ENCODE measurements around the gene PKN2.

The PKN2 gene

GRCh38 chr1:88683541-88684481 is at the start of gene PKN2:
Gene PKN2, plus strand, starts transcription at chr1:88684273. Its CDS starts 308 bp downstream, at chr1:88684581.
- peak; percentile 94 to 96 for DNase-seq

- DNase-seq: no peak
Measured at GRCh38 chr1:88634538-88634937, 49.5 kb upstream of the PKN2 start.

GRCh38 chr1:88640060-88640459 is 44.0 kb upstream of the PKN2 start:
- DNase-seq: no peak

GRCh38 chr1:88645886-88646285 is 38.2 kb upstream of the PKN2 start:
- DNase-seq: no peak

- DNase-seq: no peak
Measured at GRCh38 chr1:88646476-88647248, 37.4 kb upstream of the PKN2 start.

GRCh38 chr1:88647249-88647645 is 36.8 kb upstream of the PKN2 start:
- no peak for DNase-seq

- DNase-seq: no peak
Measured at GRCh38 chr1:88647749-88648415, 36.2 kb upstream of the PKN2 start.

- no peak for DNase-seq
Measured at GRCh38 chr1:88648706-88649105, 35.4 kb upstream of the PKN2 start.

GRCh38 chr1:88649932-88650331 is 34.1 kb upstream of the PKN2 start:
- DNase-seq: no peak

GRCh38 chr1:88650676-88651418 is 33.2 kb upstream of the PKN2 start:
- DNase-seq: no peak

- DNase-seq: no peak
Measured at GRCh38 chr1:88655140-88655539, 28.9 kb upstream of the PKN2 start.

- DNase-seq: no peak
Measured at GRCh38 chr1:88655685-88656299, 28.3 kb upstream of the PKN2 start.

GRCh38 chr1:88658419-88658818 is 25.7 kb upstream of the PKN2 start:
- DNase-seq: no peak

- DNase-seq: no peak
Measured at GRCh38 chr1:88659552-88659951, 24.5 kb upstream of the PKN2 start.

GRCh38 chr1:88661188-88661587 is 22.9 kb upstream of the PKN2 start:
- no peak for DNase-seq

GRCh38 chr1:88661951-88662699 is 21.9 kb upstream of the PKN2 start:
- no peak for DNase-seq

GRCh38 chr1:88662723-88663122 is 21.4 kb upstream of the PKN2 start:
- no peak for DNase-seq

GRCh38 chr1:88668405-88668804 is 15.7 kb upstream of the PKN2 start:
- no peak for DNase-seq

GRCh38 chr1:88670462-88670861 is 13.6 kb upstream of the PKN2 start:
- DNase-seq: no peak

GRCh38 chr1:88673446-88673845 is 10.6 kb upstream of the PKN2 start:
- no peak for DNase-seq

GRCh38 chr1:88678405-88678804 is 5.7 kb upstream of the PKN2 start:
- no peak for DNase-seq
